HG02884 (cell line): ENCODE data around the gene BTN2A1.
A peak's percentile ranks its signal among the peaks of the same experiment; 100 is the strongest.
"Not testable (repeated sequence)": the region's sequence is repeated elsewhere in the genome, so short reads cannot be mapped to it uniquely, and the experiment has no call there.

ENCODE experiments used
- ATAC-seq: cut with Tn5 transposase; IDR thresholded peaks from one replicate; pipeline ENCODE4 v1.9.1; 2021; ENCODE audit warnings: mild to moderate bottlenecking, moderate library complexity; ENCODE audit not compliant: unreplicated experiment

The BTN2A1 gene

GRCh38 chr6:26431258-26432172 is 26.2 kb upstream of the BTN2A1 start:
- ATAC-seq, result no peak

GRCh38 chr6:26432627-26433201 is 25.0 kb upstream of the BTN2A1 start:
- ATAC-seq, result no peak

GRCh38 chr6:26433680-26434079 is 24.1 kb upstream of the BTN2A1 start:
- not testable (repeated sequence) for ATAC-seq

- ATAC-seq, result no peak
Observed at GRCh38 chr6:26436018-26436417, 21.7 kb upstream of the BTN2A1 start.

- no peak for ATAC-seq
Observed at GRCh38 chr6:26437550-26437949, 20.2 kb upstream of the BTN2A1 start.

GRCh38 chr6:26438000-26438399 is 19.8 kb upstream of the BTN2A1 start:
- no peak for ATAC-seq

- ATAC-seq, result no peak
Observed at GRCh38 chr6:26439151-26440125, 18.3 kb upstream of the BTN2A1 start.

GRCh38 chr6:26440977-26441358 is 16.8 kb upstream of the BTN2A1 start:
- no peak for ATAC-seq

- ATAC-seq, result no peak
Observed at GRCh38 chr6:26441977-26442376, 15.8 kb upstream of the BTN2A1 start.

GRCh38 chr6:26445934-26446667 is 11.7 kb upstream of the BTN2A1 start:
- peak; percentile 68 for ATAC-seq

- ATAC-seq, result no peak
Observed at GRCh38 chr6:26447257-26447656, 10.5 kb upstream of the BTN2A1 start.

GRCh38 chr6:26450240-26450639 is 7.5 kb upstream of the BTN2A1 start:
- ATAC-seq, result no peak

GRCh38 chr6:26452631-26453235 is 5.0 kb upstream of the BTN2A1 start:
- ATAC-seq, result no peak

- no peak for ATAC-seq
Observed at GRCh38 chr6:26454631-26455030, 3.1 kb upstream of the BTN2A1 start.

GRCh38 chr6:26455357-26455970 is 2.3 kb upstream of the BTN2A1 start:
- no peak for ATAC-seq

GRCh38 chr6:26457264-26457805 is 420 bp upstream of the BTN2A1 start:
- peak; percentile 45 for ATAC-seq

GRCh38 chr6:26459023-26459810 is 1.5 kb downstream of the BTN2A1 start:
- no peak for ATAC-seq

- not testable (repeated sequence) for ATAC-seq
Observed at GRCh38 chr6:26461353-26461752, 3.6 kb downstream of the BTN2A1 start.

- no peak for ATAC-seq
Observed at GRCh38 chr6:26464014-26464413, 6.3 kb downstream of the BTN2A1 start.
